Stimulated activated CD8-positive, alpha-beta memory T cell treated with anti-CD3 and anti-CD28 coated beads, Interleukin-4, amount 100 ng/mL, for 4 hours (primary cell): ENCODE data around the gene DACT2.

Source experiments
- DNase-seq, 2 donors: peaks; one replicate each; pipeline ENCODE4 v3.0.0-alpha.2; 2020; ENCODE audit warnings: low read depth in 2 of 2, low spot score in 1 of 2

DACT2 gene

GRCh38 chr6:168352096-168352495, 32.5 kb upstream of the DACT2 start:
- DNase-seq = no peak

GRCh38 chr6:168349718-168350210, 30.2 kb upstream of the DACT2 start:
- DNase-seq = no peak

DNA sequence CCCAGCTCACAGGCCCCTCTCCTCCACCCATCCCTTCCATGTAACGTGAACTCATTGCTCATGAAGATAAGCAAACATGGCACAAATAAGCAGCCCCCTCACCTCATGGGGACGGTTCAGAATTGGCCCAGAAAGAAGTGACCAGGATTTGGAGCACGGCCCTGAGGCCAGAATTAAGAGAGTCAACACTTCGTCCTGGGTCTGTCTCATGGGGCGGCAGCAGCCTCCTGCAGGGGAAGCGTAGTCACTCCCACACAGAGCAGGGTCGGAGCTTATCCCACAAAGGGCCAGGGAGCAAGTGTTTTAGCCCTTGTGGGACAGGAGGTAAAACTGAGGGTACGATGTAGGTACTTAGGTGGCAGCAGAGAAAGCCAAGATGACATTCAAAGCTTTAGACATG, 28.6 kb upstream of the DACT2 start:
- no peak for DNase-seq

DNA sequence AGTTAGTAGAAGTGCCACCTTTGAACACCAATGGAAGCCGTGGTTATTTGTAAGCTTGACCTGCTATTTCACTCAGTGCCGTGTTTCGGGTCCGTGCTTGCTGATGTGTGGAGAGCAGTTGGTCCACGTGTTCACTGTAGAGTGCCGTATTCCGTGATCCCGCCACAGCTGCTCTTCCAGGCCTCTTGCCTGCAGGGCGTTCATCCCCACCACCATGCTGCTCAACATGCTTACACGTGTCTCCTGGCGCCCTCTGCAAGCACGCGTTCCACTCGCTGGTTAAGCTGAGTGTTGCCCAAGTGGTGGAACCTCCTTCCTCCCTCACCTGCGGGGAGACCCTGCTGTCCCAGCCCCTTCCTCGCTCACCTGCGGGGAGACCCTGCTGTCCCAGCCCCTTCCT, 28.0 kb upstream of the DACT2 start:
- DNase-seq = no peak

GRCh38 chr6:168347053-168347452, 27.5 kb upstream of the DACT2 start:
- no peak for DNase-seq

- DNase-seq = no peak
Measured at GRCh38 chr6:168345896-168346754, 26.5 kb upstream of the DACT2 start.

GRCh38 chr6:168345266-168345665, 25.7 kb upstream of the DACT2 start:
- no peak for DNase-seq

GRCh38 chr6:168344338-168344737, 24.8 kb upstream of the DACT2 start:
- no peak for DNase-seq

GRCh38 chr6:168343239-168344150, 23.9 kb upstream of the DACT2 start:
- no peak for DNase-seq

DNA sequence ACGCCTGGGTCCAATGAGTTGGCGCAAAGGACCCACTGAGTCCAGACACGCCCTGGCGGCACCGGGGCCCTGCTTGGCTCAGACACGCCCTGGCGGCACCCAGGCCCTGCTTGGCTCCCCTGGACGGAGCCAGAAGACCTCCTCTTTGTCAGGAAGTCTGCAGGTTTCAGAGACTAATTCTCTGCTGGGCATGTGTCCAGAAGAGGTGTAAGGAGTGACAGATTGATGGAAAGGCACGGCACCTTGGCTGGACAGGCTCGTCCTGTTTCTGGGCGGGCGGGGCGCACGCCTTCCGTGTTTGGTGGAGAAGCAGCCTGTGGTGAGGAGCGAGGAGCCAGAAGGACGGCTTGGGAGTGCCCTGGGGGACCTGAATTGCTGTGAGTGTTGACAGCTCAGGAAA, 23.1 kb upstream of the DACT2 start:
- DNase-seq = no peak

DNA sequence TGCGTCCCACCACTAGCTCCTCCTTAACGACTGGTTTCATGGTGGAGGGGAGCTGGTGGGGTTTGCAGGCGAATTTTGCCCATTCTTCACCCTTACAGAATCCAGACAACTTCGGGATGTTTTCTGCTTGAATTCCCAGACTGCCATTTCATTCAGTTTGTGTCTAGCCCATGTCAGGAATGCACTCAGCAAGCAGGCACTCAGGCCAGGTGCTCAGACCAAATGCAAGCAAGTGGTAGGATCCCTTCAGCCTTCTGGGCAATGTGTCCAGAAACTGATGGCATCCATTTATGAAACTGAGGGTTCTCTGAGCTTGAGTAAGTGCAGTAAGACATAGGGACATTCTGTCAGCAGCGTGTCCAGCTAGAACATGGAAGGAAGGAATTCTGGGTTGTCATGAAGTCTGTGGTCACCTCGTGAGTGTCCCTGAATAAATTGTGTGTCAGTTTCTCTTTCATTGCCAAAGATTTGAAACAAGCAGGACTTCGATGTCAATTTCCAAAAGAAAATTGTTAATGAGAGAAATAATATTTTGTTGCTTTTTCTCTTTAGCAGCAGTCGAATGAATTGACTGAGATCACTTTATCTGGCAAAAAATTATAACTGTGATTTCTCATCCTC, 21.8 kb upstream of the DACT2 start:
- no peak for DNase-seq

DNA sequence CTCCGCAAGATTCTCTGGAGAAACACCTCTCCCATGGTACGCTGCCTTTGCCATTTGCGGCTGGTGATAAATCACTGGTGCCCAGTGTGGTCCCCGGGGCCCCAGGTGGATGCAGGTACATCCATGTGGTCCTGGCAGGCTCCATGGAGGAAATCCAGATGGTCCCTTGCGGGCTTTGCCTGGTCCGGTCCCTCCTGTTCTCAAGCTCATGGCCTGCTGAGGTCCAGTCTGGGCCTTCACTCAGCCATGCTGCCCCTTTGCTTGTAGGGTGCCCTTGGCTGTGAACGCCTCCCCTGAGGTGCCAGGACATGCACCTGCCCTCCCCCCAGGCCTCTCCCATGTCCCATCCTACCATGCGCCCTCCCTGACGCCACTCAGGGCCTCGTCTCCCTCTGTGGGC, 21.2 kb upstream of the DACT2 start:
- DNase-seq = no peak

DNA sequence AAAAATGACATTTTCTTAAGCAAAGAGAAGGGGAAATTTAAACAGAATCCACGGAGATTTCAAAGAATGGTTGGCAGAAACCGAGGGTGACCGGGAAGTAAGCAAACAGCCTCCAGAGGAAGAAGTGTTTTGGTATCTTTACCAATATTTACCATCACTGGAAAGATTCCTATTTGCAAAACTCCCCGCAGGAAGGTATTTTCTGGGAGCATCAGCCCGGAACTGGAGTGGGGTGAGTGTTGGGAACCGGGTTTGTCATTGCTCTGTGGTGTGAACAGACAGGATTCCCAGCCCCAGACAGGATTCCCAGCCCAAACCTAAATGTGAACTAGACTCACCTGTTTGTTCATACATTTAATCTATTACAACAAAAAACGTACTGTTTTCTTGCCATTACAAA, 19.2 kb upstream of the DACT2 start:
- no peak for DNase-seq

DNA sequence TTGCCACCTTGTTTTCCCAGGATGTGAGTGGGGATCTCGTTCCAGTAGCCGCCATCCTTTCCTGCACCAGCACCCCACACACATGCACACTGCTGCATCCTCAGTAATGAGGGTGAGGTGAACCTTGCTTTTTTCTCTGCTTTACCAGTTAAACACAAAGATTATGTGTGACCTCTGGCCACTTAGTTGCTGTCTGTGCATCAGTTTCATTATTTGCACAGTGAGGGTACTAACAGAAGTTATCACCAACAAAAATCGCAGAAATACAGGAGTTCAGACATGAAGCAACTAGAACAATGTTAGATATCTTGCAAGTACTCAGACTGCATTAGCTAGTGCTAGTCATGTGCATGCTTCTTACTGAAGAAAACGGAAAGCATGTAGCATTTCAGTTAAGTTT, 17.4 kb upstream of the DACT2 start:
- DNase-seq = no peak

DNA sequence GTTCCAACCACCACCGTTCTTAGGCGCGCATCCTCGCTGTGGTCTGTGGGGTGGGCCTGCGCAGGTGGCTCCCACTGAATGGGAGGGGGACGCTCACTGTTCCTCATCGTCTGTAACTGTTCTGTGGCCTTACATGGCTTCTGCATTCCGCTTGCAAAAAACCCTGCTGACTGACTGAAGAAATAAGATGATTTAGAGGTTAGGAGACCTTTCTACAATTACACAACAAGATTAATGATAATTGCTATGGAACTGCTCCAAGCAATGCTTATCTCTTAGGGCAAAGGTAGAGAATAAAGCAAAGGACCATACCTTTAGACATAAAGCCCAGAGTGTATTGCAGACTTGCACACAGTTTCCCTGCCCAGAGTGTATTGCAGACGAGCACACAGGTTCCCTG, 14.4 kb upstream of the DACT2 start:
- DNase-seq = no peak

GRCh38 chr6:168333491-168333890, 13.9 kb upstream of the DACT2 start:
- DNase-seq = no peak

DNA sequence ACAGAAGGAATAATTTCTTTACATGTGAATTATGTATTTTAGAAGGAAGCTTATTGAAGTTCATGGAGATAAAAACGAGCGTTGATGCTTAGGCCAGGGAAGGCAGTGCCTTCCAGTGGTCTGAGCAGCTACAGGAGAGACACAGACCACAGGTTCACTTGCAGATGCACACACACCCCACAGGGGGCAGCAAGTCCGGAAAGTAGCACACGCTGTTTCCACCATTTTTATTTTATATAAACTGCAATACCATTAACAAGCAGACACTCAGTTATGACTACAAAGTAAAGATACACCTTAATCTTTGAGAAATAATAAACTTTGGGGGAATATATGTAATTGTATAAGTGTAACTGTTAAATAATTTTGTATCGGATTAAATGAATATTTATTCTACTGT, 13.5 kb upstream of the DACT2 start:
- DNase-seq = no peak

- DNase-seq = no peak
Measured at GRCh38 chr6:168332020-168332419, 12.4 kb upstream of the DACT2 start.

DNA sequence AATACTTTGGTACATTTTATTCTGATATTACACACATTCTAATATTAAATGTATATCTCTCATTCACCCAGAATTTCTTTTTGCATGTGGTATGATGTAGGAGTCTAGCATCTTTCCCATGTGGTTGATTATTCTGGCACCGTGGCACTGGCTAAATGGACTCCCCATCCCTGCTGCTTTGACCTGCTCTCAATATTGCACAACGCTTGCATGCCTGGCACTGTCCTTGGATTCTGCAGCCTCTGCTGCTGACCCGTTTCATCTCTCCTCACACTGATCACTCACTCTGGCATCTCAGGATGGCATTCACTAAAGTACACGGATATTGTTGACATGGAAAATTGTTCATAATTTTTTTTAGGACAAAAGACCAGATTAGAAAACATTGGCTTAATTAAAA, 11.5 kb upstream of the DACT2 start:
- no peak for DNase-seq

GRCh38 chr6:168330403-168330802, 10.8 kb upstream of the DACT2 start:
- no peak for DNase-seq

GRCh38 chr6:168328086-168328485, 8.5 kb upstream of the DACT2 start:
- DNase-seq = no peak
